ENCODE results near the gene CLDN9. TPM values are rescaled to one million over a fixed set of nuclear protein-coding genes. Genes with fewer than 3 reads are reported as not detected.

Gene CLDN9
- total and polyA plus RNA-seq, 11 donors, result 0.13 to 2.0 (median 0.75) TPM

DNA sequence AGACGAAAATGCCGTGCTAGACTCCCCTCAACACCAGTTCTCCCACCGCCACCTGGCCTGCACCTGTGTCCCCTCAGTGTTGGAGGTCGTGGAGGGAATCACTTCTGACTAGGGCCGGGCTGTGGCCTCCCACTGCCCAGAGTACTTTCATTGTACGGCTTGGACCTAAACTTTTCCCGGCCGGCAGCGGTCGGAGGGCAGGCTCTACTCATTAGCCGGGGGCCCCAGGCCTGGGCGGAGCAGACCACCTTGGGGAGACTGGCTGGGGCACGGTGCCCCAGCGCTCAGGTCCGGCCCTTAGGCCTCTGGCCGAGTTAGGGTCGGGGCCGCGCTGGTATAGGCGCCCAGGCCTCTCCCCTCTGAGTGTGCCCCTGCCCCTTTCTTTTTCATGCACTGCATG lies 4.6 kb downstream of the CLDN9 start:
- Histone ChIP-seq H3K27ac (no peak overlapping the region), H3K4me1 (peaks cover 5 to 38% (median 24%) of the 10 kb centered on the region in 12 donors), H3K9me3 (no peaks in the 10 kb centered on the region), H3K4me3 (no peak overlapping the region), H3K36me3 (peaks cover 0 to 5% (median 0%) of the 10 kb centered on the region in 9 donors), H3K27me3 (peaks cover 14 to 43% (median 30%) of the 10 kb centered on the region in 9 donors)
- 42 to 65% (median 60%) methylated on average over 9 to 20 of the region's 20 CpGs for WGBS, 4 donors
- no peak for ATAC-seq
- intact Hi-C loops (cut with DNase I), result no loop called here
- no peak for TF ChIP-seq POLR2A (IDR thresholded peaks at IDR 0.05)
- TF ChIP-seq, protein P1, sequence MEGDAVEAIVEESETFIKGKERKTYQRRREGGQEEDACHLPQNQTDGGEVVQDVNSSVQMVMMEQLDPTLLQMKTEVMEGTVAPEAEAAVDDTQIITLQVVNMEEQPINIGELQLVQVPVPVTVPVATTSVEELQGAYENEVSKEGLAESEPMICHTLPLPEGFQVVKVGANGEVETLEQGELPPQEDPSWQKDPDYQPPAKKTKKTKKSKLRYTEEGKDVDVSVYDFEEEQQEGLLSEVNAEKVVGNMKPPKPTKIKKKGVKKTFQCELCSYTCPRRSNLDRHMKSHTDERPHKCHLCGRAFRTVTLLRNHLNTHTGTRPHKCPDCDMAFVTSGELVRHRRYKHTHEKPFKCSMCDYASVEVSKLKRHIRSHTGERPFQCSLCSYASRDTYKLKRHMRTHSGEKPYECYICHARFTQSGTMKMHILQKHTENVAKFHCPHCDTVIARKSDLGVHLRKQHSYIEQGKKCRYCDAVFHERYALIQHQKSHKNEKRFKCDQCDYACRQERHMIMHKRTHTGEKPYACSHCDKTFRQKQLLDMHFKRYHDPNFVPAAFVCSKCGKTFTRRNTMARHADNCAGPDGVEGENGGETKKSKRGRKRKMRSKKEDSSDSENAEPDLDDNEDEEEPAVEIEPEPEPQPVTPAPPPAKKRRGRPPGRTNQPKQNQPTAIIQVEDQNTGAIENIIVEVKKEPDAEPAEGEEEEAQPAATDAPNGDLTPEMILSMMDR (IDR thresholded peaks at IDR 0.05), result no peak
- no peak for DNase-seq

DNA sequence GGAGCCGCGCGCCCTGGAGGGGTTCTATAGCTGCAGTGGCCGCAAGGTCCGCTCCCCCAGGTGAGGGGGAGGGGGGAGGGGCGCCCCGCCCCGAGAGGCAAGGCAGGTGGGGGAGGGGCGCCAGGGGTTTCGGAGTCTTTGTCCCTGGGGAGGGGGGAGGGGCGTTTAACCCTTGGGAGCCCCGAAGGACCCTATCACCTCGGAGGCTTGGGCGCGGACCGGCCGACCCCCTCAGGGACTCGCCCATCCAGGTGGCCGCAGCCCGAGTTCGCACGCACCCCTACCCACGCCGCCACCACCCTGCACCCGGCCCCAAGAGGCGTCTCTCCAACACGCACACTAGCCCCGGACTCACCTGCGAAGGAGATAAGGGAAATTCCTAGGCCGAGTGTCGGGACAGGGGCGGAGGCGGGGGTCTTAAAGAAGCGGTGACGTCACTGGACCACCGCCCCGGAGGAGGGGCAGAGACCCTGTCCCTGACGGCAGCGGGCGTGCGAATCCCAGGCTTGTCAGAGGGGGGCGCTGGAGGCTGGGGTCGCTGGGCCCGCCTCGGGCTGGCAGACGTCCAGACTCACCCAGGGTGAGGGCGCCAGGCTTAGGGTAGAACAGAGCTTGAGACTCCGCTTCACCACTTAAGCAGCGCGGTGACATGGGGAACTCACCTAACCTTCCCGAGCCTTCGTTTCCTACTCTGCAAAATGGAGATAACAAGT lies 5.2 kb downstream of the CLDN9 start, which contains the start of gene CLDN6:
TSS of gene CLDN6 (minus strand) at position 390 of the 713 bp plus-strand sequence. CDS start 2,162 bp downstream, outside the sequence.
- DNase-seq (no peak), ATAC-seq (no peak)
- Histone ChIP-seq H3K9me3 (no peaks in the 10 kb centered on the region), H3K4me1 (peaks cover 11 to 44% (median 30%) of the 10 kb centered on the region in 12 donors), H3K27ac (no peak within 1 kb of the TSS), H3K4me3 (no peak within 1 kb of the TSS), H3K36me3 (peaks cover 0 to 5% (median 0%) of the 10 kb centered on the region in 9 donors), H3K27me3 (peaks cover 14 to 36% (median 24%) of the 10 kb centered on the region in 9 donors)
- WGBS, 4 donors, result 4 to 10% (median 9%) methylated on average over 25 to 52 of the region's 52 CpGs
- TF ChIP-seq, protein P1 (IDR thresholded peaks at IDR 0.05), result peak in 4 of 12 donors; percentile 10 to 30 (median 16)
- no peak for TF ChIP-seq POLR2A (IDR thresholded peaks at IDR 0.05)
- intact Hi-C loops (cut with DNase I), result no loop called here

DNA sequence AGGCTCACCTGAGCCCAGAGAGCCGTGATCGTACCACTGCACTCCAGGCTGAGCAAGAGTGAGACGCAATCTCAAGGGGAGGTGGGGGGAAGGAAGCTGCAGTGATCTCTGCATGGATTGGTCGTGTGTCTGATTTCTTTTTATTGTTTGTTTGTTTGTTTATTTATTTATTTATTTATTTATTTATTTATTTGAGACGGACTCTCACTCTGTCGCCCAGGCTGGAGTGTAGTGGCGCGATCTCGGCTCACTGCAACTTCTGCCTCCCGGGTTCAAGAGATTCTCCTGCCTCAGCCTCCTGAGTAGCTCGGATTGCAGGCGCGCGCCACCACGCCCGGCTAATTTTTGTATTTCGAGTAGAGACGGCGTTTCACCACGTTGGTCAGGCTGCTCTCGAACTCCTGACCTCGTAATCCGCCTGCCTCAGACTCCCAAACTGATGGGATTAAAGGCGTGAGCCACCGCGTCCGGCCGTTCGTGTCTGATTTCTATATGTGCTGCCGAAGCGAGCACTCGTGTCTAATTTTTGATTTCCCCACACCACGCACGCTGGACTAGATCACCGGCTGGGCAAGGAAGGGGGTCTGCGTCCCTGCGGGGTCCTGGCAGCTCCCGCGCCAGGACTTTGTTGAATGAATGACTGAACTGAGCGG lies 7.0 kb downstream of the CLDN9 start:
- peak overlapping the region in 11 of 12 donors; percentile 56 to 99 (median 78) for H3K4me3 ChIP-seq
- WGBS, 4 donors, result 32 to 35% (median 34%) methylated on average over 39 to 40 of the region's 40 CpGs
- peaks cover 0 to 5% (median 0%) of the 10 kb centered on the region in 9 donors for H3K36me3 ChIP-seq
- no peak for TF ChIP-seq POLR2A (IDR thresholded peaks at IDR 0.05)
- TF ChIP-seq, protein P1 (IDR thresholded peaks at IDR 0.05), result no peak
- no peak for ATAC-seq
- H3K27ac ChIP-seq, result peak overlapping the region in 7 of 12 donors; percentile 90 to 100 (median 96)
- intact Hi-C loops (cut with DNase I), result loop anchor here in 1 of 10 donors (1.0 kb wide), 1 partner anchor 15 kb away; no protein-coding TSS in a partner anchor
- H3K9me3 ChIP-seq, result no peaks in the 10 kb centered on the region
- DNase-seq, result no peak
- peaks cover 6 to 21% (median 14%) of the 10 kb centered on the region in 9 donors for H3K27me3 ChIP-seq
- H3K4me1 ChIP-seq, result peaks cover 13 to 58% (median 42%) of the 10 kb centered on the region in 12 donors

DNA sequence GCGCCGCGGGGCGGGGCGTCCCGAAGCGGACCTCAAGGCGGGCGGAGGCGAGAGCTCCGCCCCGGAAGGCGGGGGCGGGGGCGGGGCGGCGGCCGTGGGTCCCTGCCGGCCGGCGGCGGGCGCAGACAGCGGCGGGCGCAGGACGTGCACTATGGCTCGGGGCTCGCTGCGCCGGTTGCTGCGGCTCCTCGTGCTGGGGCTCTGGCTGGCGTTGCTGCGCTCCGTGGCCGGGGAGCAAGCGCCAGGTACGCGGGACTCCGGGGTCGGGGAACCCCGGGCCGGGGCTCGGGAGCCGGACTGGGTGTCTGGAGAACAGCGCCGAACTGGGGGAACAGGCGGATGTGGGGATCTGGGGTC lies 7.5 kb downstream of the CLDN9 start, which contains the start of gene TNFRSF12A:
TSS of gene TNFRSF12A (plus strand) at position 122 of the 357 bp plus-strand sequence. CDS start at position 152, 30 bp downstream.
- no peaks in the 10 kb centered on the region for H3K9me3 ChIP-seq
- H3K4me1 ChIP-seq, result peaks cover 13 to 61% (median 44%) of the 10 kb centered on the region in 12 donors
- intact Hi-C loops (cut with DNase I), result loop anchor here in 1 of 10 donors (1.0 kb wide), 1 partner anchor 16 kb away; no protein-coding TSS in a partner anchor
- peak within 1 kb of the TSS; percentile 31 to 100 (median 96) for H3K27ac ChIP-seq
- TF ChIP-seq POLR2A (IDR thresholded peaks at IDR 0.05), result peak; percentile 45 to 89
- TF ChIP-seq, protein P1 (IDR thresholded peaks at IDR 0.05), result peak in 3 of 12 donors; percentile 11 to 24 (median 22)
- ATAC-seq (peak in 3 of 4 donors; percentile 3 to 45 (median 42)), DNase-seq (peak; percentile 82 to 90 (median 84))
- H3K27me3 ChIP-seq, result peaks cover 6 to 21% (median 14%) of the 10 kb centered on the region in 9 donors
- peak within 1 kb of the TSS; percentile 35 to 99 (median 76) for H3K4me3 ChIP-seq
- WGBS, 4 donors, result 0 to 4% (median 1%) methylated on average over 16 to 49 of the region's 49 CpGs
- peaks cover 0 to 5% (median 0%) of the 10 kb centered on the region in 9 donors for H3K36me3 ChIP-seq

Data from heart left ventricle (tissue), 16 donors.